K562 (cell line): Measurements from ENCODE around the gene UBE2D2. TPM values are rescaled to one million over a fixed set of nuclear protein-coding genes. Genes with fewer than 3 reads are reported as not detected.
A peak's percentile ranks its signal among the peaks of the same experiment; 100 is the strongest.

ENCODE experiments used
- ATAC-seq: fragments of 200-7000 bp; cut with Tn5 transposase; 3 replicates; pipeline ENCODE4 v1.9.1; 2020; ENCODE audit warnings: moderate library complexity
- BruUV-seq: library from RNA; stranded (reverse); fragments of 400-500 nt; replicated peaks from 2 replicates; lab custom pipeline; 2021; lab: Mats Ljungman, UMichigan
- CTCF ChIA-PET: fragments of 300-600 bp; formaldehyde crosslinking; extraction: SDS; loops from one replicate; lab custom pipeline; 2021; ENCODE audit warnings: low intra/inter-chr PET ratio; lab: Yijun Ruan, JAX
- POLR2A ChIA-PET: fragments of 300-600, 350-650 bp; sonication (Branson Sonifier 250); formaldehyde crosslinking; extraction: SDS; loops from one replicate; lab custom pipeline; 2021; ENCODE audit warnings: antibody characterized with exemption, inconsistent platforms; lab: Yijun Ruan, JAX
- DNase-seq, 4 experiments: peaks; one replicate each; pipeline versions ENCODE4 v3.0.0 to v3.0.0-alpha.2; 2011 to 2018; ENCODE audit warnings: low spot score in 3 of 4, mixed read lengths in 3 of 4; ENCODE audit errors: extremely low read depth in 1 of 4
- FAIRE-seq: peaks from 2 replicates; lab custom pipeline; 2011; peaks lifted over from hg19 to GRCh38; lab: Jason Lieb, UNC
- H2AFZ ChIP-seq: 2 replicates; pipeline ENCODE4 v1.6.0; 2011; ENCODE audit warnings: low read depth, low read length, control low read depth, inconsistent platforms
- H3K27ac ChIP-seq: fragments of 200-600 bp; 3 replicates; pipeline ENCODE4 v1.8.0; 2011; ENCODE audit warnings: low read depth, mild to moderate bottlenecking, control low read depth, inconsistent platforms, low read length, moderate library complexity, mixed read lengths; ENCODE audit errors: extremely low read depth
- H3K27me3 ChIP-seq, 2 experiments: fragments of 300-600 bp in 1 of 2; 2 replicates in 1 of 2; 3 replicates in 1 of 2; pipeline versions ENCODE4 v1.6.0 to v1.8.0; 2011; ENCODE audit warnings: inconsistent platforms in 2 of 2, low read length in 2 of 2, mild to moderate bottlenecking in 1 of 2, mixed read lengths in 1 of 2, moderate library complexity in 1 of 2; ENCODE audit not compliant: control insufficient read depth in 2 of 2, insufficient read depth in 2 of 2
- H3K36me3 ChIP-seq: fragments of 300-600 bp; 3 replicates; pipeline ENCODE4 v1.8.0; 2011; ENCODE audit warnings: mild to moderate bottlenecking, low read length, inconsistent platforms; ENCODE audit not compliant: control insufficient read depth, insufficient read depth
- H3K4me1 ChIP-seq, 2 experiments: fragments of 200-600 bp in 1 of 2; replicated peaks in 1 of 2; 2 replicates in 1 of 2; 3 replicates in 1 of 2; pipeline versions ENCODE4 v1.5.1 to v1.8.0; 2011; ENCODE audit warnings: inconsistent platforms in 2 of 2, low read length in 2 of 2, mild to moderate bottlenecking in 1 of 2, mixed read lengths in 1 of 2, moderate library complexity in 1 of 2; ENCODE audit not compliant: control insufficient read depth in 2 of 2, insufficient read depth in 2 of 2
- H3K4me2 ChIP-seq: 2 replicates; pipeline ENCODE4 v1.6.1; 2011; ENCODE audit warnings: low read length, control low read depth, inconsistent platforms, mixed read lengths; ENCODE audit not compliant: insufficient read depth
- H3K4me3 ChIP-seq: fragments of 200-600 bp; sonication (generic), shearing (Covaris generic); 2 replicates; pipeline ENCODE4 v1.5.1; 2016; ENCODE audit warnings: control low read depth, inconsistent platforms
- H3K79me2 ChIP-seq: fragments of 200-600 bp; 3 replicates; pipeline ENCODE4 v1.8.0; 2011; ENCODE audit warnings: low read length, inconsistent platforms; ENCODE audit not compliant: control insufficient read depth, insufficient read depth
- H3K9ac ChIP-seq, 2 experiments: 2 replicates each; pipeline versions ENCODE4 v1.6.0 to v1.6.1; 2011; ENCODE audit warnings: low read depth in 2 of 2, low read length in 2 of 2, control low read depth in 1 of 2, inconsistent platforms in 1 of 2, mild to moderate bottlenecking in 1 of 2, mixed read lengths in 1 of 2; ENCODE audit not compliant: insufficient read depth in 1 of 2
- H3K9me1 ChIP-seq: one replicate; pipeline ENCODE4 v1.6.0; 2011; ENCODE audit warnings: inconsistent platforms, mild to moderate bottlenecking, low read length, moderate library complexity; ENCODE audit not compliant: control insufficient read depth, insufficient read depth
- H3K9me3 ChIP-seq: replicated peaks from 2 replicates; pipeline ENCODE4 v1.5.1; 2011; ENCODE audit warnings: low read depth, low read length, inconsistent platforms; ENCODE audit not compliant: control insufficient read depth, insufficient read depth
- H4K20me1 ChIP-seq: replicated peaks from 2 replicates; pipeline ENCODE4 v1.6.1; 2011; ENCODE audit warnings: low read length, inconsistent platforms, mixed read lengths; ENCODE audit not compliant: control insufficient read depth, insufficient read depth
- ARID4B ChIP-seq: sonication (generic); formaldehyde crosslinking; IDR thresholded peaks from 2 replicates; pipeline ENCODE4 v1.8.0; 2022; ENCODE audit warnings: mild to moderate bottlenecking, missing genetic modification reagents
- BRCA1 ChIP-seq, 2 experiments: fragments of 450-650 bp in 1 of 2; sonication (generic) in 1 of 2; formaldehyde crosslinking in 1 of 2; IDR thresholded peaks; 2 replicates each; pipeline versions ENCODE4 v1.5.0 to v1.6.1; 2017 to 2020; ENCODE audit warnings: mild to moderate bottlenecking in 1 of 2, missing genetic modification reagents in 1 of 2
- DACH1 ChIP-seq: fragments of 450-650 bp; IDR thresholded peaks from 2 replicates; pipeline ENCODE4 v1.6.1; 2018; ENCODE audit not compliant: partially characterized antibody
- NONO ChIP-seq, 2 experiments: fragments of 200-400 bp in 1 of 2; fragments of 450-650 bp in 1 of 2; formaldehyde crosslinking in 1 of 2; IDR thresholded peaks; 2 replicates each; pipeline ENCODE4 v1.6.1; 2017; ENCODE audit warnings: low read depth in 2 of 2, mild to moderate bottlenecking in 2 of 2, moderate library complexity in 2 of 2, low read length in 1 of 2
- RBBP5 ChIP-seq: fragments of 200-600 bp; sonication (generic); IDR thresholded peaks from 2 replicates; pipeline ENCODE4 v1.6.1; 2012; ENCODE audit warnings: borderline replicate concordance, mild to moderate bottlenecking, low read length, control low read depth, inconsistent platforms; ENCODE audit not compliant: insufficient read depth, poor library complexity, severe bottlenecking
- RBFOX2 ChIP-seq: fragments of 200-400 bp; formaldehyde crosslinking; IDR thresholded peaks from 2 replicates; pipeline ENCODE4 v1.6.1; 2017; ENCODE audit warnings: low read depth, mild to moderate bottlenecking, low read length, moderate library complexity
- TAF1 ChIP-seq: IDR thresholded peaks from 2 replicates; pipeline ENCODE4 v1.6.1; 2011; ENCODE audit warnings: mild to moderate bottlenecking, low read length, moderate library complexity; ENCODE audit not compliant: insufficient read depth, control insufficient read depth, severe bottlenecking; ENCODE audit errors: extremely low read depth
- ZBTB11 ChIP-seq, 3 experiments: fragments of 200-800 bp in 1 of 3; fragments of 250-450 bp in 1 of 3; fragments of 450-650 bp in 1 of 3; sonication (Bioruptor Pico) in 1 of 3; sonication (Bioruptor generic) in 1 of 3; formaldehyde crosslinking in 1 of 3; IDR thresholded peaks; 2 replicates each; pipeline versions ENCODE4 v1.6.1 to v1.8.0; 2016 to 2022; ENCODE audit warnings: mild to moderate bottlenecking in 2 of 3, missing genetic modification characterization in 2 of 3, missing compliant biosample characterization in 1 of 3, moderate library complexity in 1 of 3
- WGBS: fragments of 100-300 bp; shearing (Covaris generic); methylation state at CpG from one replicate; pipeline ENCODE4 v1.1.6; 2016; ENCODE audit warnings: low coverage, mixed read lengths; ENCODE audit not compliant: insufficient coverage; ENCODE audit errors: missing lambda C conversion rate; 5-methylcytosine and 5-hydroxymethylcytosine counted together
- in situ Hi-C: fragments of 300-500 bp; cut with MboI; formaldehyde crosslinking; loops from 4 replicates; pipeline ENCODE4 v1.15.0; 2018; ENCODE audit warnings: inconsistent platforms, mixed read lengths
- intact Hi-C: fragments of 100-400 bp; cut with micrococcal nuclease; formaldehyde crosslinking; loops from 2 replicates; pipeline ENCODE4 v1.14.2; 2022
- polyA plus RNA-seq, 8 experiments: library from polyadenylated mRNA; depleted of rRNA in 4 of 8; stranded (reverse) in 5 of 8; unstranded in 3 of 8; fragments of >200 nt; fragmentation: Nextera tagmentation in 2 of 8; fragmentation: Illumina TruSeq in 1 of 8; extraction: Ambion mirVana in 2 of 8; extraction: Trizol in 1 of 8; gene quantifications; 2 replicates each; pipeline versions ENCODE4 v1.2.1 to v1.2.3, GENCODE V29; 2011 to 2014; ENCODE audit warnings: inconsistent platforms in 1 of 8, missing spikeins in 1 of 8
- total RNA-seq, 7 experiments: library from RNA; depleted of rRNA in 6 of 7; stranded (reverse); fragments of >200 nt in 6 of 7; fragmentation: Illumina TruSeq in 2 of 7; extraction: Trizol in 2 of 7; gene quantifications; 2 replicates each; pipeline versions ENCODE4 v1.2.1 to v1.2.3, GENCODE V29; 2011 to 2021; ENCODE audit warnings: low replicate concordance in 1 of 7

UBE2D2 gene
- total and polyA plus RNA-seq, 9 of the 15 experiments (the other 6 are each of a cell fraction or from before 2014, with no cell fraction given): 53.6 to 198 (median 122) TPM

GRCh38 chr5:139561655-139562451 is 714 bp downstream of the UBE2D2 start:
- DNase-seq: peak; percentile 60 to 84 (median 75)
- H2AFZ ChIP-seq: peak overlapping the region; percentile 62; the same call in 1 of the 2 replicates
- in situ Hi-C loops: no loop called here
- no peak for TF ChIP-seq DACH1
- 0 out of 4 replicates have a peak, but pooled peaks have one; percentile 8 to 12 for TF ChIP-seq NONO (IDR thresholded peaks at IDR 0.05; ENCODE audit: low read depth in 2 of 2, low read length in 1 of 2)
- TF ChIP-seq RBFOX2: peak; percentile 1; the same call in 1 of the 2 replicates
- peak; percentile 82 for TF ChIP-seq RBBP5
- no peak for TF ChIP-seq BRCA1 (IDR thresholded peaks at IDR 0.05)
- TF ChIP-seq BRCA1 (CRISPR knock-in tag; IDR thresholded peaks at IDR 0.05): no peak
- TF ChIP-seq TAF1: no peak
- no peak; a peak in 1 of 6 replicates for TF ChIP-seq ZBTB11 (CRISPR knock-in tag; IDR thresholded peaks at IDR 0.05)
- TF ChIP-seq ARID4B: 0 out of 2 replicates have a peak, but pooled peaks have one; percentile 51

More at GRCh38 chr5:139561655-139562451, 714 bp downstream of the UBE2D2 start:
- Histone ChIP-seq H4K20me1 (peaks cover 9% of the 10 kb centered on the region), H3K27me3 (no peaks in the 10 kb centered on the region), H3K4me1 (peaks cover 19 to 29% of the 10 kb centered on the region in 2 experiments; a peak in 4 of 5 replicates), H3K27ac (peak overlapping the region; percentile 91), H3K36me3 (peaks cover 32% of the 10 kb centered on the region), H3K9me1 (no peaks in the 10 kb centered on the region), H3K4me2 (peak overlapping the region; percentile 93), H3K9ac (peak overlapping the region; percentile 92 to 98), H3K4me3 (peak overlapping the region; percentile 99), H3K9me3 (no peaks in the 10 kb centered on the region), H3K79me2 (peaks cover 62% of the 10 kb centered on the region)
- under 1% methylated on average over 36 of the region's 57 CpGs for WGBS
- no peak for FAIRE-seq
- ATAC-seq: peak; percentile 64
- intact Hi-C loops: loop anchor here (2.0 to 10.0 kb wide), 2 partner anchors 43 to 133 kb away; no protein-coding TSS in a partner anchor
- ChIA-PET POLR2A (interaction anchor here (0.5 to 2.9 kb wide), 23 partner anchors 8 to 257 kb away, joined by 3 to 17 read pairs (median 4); no protein-coding TSS in a partner anchor), CTCF (interaction anchor here (0.5 kb wide), 1 partner anchor 26 kb away, joined by 4 read pairs; no protein-coding TSS in a partner anchor)
- no TSS peak for BruUV-seq
